CD4-positive, alpha-beta T cell treated with Interleukin-15 for 4 hours (primary cell): Measurements from ENCODE around the gene NCL.
"Not testable (repeated sequence)": the region's sequence is repeated elsewhere in the genome, so short reads cannot be mapped to it uniquely, and the experiment has no call there.

Source experiments
- DNase-seq: peaks from one replicate; pipeline ENCODE4 v3.0.0-alpha.2; 2020; ENCODE audit warnings: low spot score

Gene NCL

DNA sequence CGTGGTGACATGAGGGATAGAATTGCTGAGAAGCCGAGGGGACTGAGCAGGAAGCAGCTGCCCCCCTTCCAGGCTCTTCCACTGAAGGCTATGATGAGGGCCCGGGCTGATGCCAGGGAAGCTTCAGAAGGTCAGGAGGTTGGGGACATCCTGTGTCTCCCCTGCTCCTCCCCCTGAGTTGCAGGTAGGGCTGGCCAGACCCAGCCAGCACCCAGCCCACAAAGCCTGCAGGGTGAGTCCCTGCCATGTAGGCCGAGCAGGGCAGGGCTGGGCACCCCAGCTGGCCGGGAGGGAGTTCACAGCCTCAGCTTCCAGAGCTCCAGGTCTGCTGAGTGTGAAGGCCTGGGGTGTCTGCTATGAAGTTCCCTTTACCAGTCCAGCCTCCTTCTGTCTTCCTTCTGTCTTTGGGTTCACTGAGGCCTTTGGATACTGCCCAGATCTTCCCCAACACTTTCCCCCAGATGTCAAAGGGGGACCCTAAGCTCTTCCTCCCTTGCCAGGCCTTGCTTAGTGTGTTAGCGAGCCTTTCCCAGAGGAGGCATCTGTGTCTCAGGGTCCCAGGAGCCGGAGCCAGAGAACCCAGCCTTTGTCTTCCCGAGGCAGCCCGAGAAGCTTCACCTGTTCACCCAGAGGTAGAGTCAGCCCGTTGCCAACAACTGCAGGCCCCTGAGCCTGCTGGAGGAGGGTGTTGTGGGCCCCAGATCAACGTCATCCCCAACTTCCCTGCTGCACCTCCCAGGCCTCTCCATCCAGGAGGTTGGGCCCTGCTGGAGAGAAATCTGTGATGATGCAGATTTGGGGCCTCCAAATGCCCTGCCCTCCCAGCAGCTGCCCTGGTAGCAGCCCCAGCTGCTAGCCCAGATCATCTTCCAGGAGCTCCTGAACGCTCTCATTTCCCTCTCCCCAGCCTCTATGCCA lies 3.6 kb upstream of the NCL start:
- no peak for DNase-seq

DNA sequence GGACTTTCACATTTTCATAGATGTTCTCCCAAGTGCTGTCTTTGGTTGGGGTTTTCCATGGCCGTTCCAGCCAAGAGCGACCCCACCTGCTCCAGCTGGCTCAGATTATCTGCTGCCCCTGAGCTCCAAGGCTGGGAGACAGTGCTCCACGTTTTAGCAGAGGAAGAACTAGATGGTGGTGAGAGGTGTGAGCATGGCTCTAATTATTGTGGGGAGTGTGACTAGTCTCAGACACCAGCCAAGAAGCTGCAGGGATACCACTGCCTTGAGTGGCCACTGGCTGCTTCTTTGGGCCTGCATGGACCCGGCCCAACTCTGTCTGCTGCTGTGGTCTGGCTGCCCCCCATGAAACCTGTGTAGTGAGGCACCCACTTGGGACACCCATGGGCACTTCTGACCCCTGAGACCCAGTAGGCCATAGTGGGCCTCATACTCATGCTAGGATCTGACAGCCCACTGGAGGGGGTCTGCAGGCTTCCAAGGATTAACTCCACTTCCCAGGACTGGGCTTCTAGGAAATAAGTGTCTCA lies 2.8 kb upstream of the NCL start:
- DNase-seq, result no peak

DNA sequence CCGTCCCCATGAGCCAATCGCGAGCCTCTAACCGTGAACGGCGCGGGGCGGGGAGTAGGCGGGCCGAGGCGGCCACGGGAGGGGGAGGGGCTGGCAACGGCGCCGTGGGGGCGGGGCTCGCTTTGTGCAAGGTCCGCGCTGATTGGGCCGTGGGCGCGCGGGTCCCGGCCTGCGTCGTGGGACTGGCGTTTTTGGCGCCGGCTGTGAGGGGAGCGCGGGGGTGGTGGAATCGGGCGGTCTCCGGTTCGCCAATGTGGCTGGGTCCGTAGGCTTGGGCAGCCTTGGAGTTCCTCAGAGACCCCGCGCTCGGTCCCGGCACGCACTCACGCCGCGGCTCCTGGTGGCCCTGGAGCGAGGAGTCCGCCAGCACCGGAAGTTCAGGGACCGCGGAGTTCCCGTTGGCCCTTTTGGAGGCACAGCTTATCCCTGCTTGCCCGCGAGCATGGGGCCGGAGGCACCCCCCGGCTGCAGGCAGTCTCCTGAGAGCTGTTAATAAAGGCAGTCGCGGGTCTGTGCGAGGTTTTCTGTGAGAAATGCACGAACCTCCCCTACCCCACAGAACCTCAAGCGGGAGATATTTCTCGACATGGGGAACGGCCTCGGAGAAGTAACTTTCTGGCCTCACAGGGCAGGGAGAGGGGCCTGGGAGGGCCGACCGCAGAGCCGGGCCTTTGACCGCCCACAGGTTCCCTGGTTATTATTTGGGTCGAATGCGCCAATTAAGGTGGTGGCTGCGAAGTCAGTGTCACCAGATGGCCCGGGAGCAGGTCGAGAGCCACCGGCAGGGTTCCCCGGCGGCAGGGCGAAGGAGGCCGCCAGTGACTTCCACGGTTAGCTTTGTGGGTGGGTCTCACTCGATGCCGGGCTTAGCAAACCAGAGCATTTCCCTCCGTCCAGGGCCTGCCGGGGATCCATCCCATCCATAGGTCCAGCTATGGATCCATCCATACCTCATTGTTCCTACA lies 574 bp upstream of the NCL start:
- peak; percentile 98 for DNase-seq

DNA sequence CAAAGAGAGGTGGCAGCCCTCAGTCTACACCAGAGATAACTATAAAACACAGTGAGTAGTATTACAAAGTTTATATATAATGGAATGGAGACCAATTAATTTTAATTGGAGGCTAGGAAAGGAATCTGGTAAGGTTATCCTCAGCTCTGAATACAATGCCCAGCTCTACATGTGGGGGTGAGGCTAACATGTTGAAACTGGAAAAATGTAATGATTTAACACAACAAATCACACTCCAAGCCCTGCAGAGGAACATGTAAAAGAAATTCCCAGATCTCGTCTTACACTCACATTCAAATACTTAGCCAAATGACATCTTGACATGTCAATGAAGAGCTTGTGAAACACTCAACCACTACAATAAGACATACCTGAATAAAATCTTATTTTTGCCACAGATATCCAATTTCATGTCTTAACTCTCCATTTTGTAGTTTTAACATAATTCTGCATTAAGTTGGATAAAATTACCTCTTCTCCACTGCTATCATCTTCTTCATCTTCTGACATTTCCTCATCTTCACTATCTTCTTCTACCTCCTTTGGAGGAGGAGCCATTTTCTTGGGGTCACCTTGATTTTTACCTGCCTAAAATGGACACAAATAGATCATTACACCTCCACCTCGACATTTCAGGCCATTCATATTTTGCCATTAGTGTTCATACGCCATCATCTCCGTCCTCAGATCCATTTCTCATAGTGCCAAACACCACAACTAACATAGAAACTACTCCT lies 1.4 kb downstream of the NCL start:
- no peak for DNase-seq

DNA sequence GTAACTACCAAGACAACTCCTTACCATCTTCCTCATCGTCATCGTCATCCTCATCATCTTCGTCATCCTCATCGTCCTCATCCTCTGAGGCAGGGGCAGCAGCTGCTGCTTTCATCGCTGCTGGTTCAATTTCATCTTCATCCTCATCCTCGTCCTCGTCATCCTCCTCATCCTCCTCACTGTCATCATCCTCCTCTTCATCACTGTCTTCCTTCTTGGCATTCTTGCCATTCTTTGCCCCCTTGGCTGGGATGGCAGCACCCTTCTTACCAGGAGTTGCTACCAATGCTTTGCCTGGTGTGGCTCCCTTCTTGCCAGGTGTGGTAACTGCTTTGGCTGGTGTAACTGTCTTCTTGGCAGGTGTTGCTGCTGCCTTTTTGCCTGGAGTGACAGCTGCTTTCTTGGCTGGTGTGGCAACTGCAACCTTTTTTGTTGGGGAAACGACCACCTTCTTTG lies 2.7 kb downstream of the NCL start:
- no peak for DNase-seq

DNA sequence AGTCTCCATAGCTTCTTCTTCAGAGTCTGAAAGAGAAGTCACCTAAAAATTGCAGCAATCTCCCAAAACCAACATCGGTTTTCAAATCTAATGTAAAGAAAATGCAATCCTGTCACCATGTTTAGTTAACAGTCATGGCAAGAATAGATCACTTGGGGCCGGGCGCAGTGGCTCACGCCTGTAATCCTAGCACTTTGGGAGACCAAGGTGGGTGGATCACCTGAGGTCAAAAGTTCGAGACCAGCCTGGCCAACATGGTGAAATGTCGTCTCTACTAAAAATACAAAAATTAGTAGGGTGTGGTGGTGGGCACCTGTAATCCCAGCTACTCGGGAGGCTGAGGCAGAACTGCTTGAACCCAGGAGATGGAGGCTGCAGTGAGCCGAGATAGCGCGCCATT lies 3.4 kb downstream of the NCL start:
- not testable (repeated sequence) for DNase-seq

DNA sequence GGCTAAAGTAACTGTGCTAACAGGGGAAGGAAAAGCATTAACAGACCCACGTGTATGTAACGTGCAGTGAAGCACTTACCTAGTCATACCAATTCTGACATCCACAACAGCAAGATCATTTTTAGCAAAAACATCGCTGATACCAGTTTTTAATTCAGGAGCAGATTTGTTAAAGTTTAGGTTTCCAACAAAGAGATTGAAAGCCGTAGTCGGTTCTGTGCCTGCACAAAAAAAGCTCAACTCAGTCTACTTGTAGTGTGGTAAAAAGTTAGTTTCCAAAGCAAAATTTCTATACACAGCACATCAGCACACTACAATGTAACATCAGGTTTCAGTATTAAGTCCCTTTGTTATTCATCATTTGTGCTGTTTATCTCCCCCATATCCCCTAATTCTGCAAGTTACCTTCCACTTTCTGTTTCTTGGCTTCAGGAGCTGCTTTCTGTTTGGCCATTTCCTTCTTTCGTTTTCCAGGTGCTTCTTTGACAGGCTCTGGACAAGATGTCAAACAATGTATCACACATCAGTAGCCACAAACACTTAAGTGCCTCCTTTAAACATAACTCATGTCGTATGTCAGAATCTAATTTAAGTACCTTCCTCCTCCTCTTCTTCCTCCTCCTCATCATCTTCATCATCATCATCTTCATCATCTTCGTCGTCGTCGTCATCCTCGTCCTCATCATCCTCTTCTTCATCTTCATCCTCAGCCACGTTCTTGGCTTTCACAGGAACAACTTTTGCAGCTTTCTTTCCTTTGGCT lies 4.0 kb downstream of the NCL start:
- no peak for DNase-seq

DNA sequence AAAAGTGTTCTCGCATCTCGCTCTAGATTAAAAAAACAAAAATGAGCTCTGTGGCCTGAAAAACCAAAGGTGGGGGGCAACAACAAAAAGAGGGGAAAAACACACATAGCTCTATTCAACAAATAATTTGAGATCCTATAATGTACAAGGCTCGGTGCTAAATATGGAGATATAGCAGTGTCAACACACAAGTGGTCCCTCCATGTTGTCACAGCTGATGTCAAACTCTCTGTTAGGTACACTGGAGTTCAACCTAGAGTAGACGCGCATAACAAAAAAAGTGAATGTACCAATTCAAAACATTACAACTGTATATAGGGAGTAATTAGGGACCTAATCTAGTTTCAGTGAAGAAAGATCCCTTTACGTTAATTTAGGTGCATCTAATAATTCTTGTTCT lies 5.9 kb downstream of the NCL start:
- DNase-seq, result no peak

DNA sequence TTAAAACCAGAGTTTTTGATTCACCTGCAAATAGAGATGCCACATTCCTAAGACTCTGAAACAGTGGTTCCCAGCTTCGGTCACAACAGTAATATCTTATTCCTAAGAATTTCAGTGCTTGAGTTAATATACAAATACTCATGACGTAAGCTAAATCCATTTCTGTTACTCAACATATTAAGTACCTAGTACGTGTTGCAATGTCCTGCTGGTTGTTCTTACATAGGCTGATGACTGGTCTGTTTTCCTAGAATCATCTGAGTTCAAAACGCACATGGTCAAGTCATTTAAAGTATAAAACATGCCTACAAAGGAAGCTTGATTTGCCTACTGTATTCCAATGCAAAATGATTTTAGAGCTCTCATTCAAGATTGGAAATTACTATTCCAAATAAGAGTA lies 7.2 kb downstream of the NCL start:
- DNase-seq, result no peak

DNA sequence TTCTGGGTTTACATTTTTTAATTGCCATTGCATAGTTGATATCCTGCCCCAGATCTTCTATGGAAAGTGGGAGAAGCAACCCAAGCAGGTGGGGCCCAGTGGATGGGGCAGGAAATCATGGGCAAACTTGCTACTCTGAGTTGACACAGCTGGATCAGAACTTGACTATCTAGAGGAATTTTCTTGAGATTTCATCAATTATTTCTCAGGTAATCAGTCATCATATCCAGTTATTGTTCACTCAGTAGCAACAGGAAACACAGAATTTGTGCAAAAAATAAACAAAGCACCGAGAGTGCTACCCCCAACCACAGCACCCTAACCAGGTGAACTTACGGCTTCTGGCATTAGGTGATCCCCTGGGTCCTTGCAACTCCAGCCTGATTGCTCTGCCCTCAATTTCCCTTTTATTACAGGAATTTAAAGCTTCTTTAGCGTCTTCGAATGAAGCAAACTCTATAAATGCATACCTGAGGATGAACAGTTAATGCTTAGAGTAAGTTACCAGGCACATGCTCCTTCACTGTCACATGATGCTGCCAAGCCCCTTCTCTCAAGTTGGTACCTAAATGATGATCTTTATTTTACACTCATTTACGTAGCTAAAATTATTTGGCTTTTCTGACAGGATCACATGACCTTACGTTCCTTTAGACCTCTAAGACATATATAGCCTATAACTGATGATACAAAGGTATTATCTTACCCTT lies 7.8 kb downstream of the NCL start:
- DNase-seq, result no peak

DNA sequence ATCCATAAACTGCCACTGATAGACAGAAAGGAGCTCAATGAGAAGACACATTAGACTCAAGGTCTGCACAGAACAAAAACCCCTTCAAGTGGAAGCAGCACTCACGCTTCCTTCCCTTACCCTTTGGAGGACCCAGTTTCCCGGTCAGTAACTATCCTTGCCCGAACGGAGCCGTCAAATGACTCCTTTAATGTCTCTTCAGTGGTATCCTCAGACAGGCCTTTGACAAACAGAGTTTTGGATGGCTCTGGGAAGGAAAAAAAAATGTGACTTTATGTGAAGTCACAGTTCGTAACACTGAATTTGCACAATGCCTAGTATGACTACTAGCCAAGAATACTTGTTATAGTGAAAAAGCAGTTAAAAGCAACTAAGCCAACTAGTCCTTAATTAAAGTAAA lies 8.4 kb downstream of the NCL start:
- no peak for DNase-seq

DNA sequence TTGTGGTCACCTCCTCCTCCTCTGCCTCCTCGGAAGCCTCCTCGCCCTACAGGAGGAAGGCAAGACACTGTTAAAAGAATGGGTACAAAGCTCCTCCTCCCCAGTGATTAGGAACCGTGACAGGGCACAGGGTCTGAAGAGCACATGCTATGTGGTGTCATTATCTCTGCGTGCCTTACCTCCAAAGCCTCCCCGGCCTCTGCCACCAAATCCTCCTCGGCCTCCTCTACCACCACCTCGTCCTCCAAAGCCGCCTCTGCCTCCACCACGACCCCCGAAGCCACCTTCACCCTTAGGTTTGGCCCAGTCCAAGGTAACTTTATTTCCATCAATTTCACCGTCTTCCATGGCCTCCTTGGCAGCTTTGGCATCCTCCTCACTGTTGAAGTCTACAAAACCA lies 9.1 kb downstream of the NCL start:
- no peak for DNase-seq

DNA sequence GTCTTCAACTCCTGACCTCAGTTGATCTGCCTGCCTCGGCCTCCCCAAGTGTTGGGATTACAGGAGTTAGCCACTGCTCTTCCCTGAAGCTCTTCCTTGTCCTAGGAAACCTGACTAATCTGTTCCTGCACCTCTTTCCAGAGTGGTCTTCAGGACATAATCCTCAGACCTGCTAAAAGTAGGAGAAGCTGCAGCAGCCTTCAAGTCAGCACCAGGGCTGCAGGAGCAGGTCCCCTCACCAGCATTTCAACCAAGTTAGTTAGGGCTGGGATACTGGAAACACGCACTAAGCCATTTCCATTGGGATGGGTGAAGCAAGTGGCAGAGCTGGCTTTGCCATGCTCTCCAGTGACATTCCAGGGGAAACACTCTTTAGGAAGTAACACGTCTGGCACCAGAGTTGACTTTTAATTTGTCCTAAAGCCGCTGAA lies 9.9 kb downstream of the NCL start:
- no peak for DNase-seq

DNA sequence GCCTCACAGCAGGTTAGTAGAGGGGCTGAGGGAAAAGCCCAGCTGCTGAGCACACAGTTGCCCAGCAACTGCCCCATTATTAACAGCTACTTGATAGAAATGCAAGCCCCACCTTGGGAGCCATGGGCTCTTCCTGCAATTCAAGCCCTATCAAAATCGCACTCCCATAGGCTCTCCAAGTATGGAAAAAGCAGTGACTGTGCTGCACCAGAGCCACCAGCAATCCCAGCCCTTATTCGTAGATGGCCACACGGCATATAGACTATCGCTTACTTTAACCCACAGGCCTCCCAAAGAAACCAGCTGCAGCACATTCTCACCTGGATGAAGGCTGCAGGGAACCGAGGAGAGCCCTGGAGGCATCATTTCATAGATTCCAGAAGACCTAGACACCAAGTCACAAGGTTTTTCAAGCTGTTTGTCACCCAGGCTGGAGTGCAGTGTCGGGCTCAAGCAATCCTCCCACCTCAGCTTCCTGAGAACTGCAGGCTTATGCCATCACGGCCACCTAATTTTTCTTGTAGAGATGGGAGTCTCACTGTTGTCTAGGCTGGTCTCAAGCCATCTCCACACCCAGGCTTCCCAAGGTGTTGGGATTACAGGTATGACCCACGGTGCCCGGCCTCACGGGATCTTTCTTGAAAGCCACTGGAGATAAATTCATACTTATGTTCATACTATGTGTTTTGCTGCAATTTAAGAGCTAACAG lies 11.3 kb downstream of the NCL start:
- DNase-seq, result no peak

DNA sequence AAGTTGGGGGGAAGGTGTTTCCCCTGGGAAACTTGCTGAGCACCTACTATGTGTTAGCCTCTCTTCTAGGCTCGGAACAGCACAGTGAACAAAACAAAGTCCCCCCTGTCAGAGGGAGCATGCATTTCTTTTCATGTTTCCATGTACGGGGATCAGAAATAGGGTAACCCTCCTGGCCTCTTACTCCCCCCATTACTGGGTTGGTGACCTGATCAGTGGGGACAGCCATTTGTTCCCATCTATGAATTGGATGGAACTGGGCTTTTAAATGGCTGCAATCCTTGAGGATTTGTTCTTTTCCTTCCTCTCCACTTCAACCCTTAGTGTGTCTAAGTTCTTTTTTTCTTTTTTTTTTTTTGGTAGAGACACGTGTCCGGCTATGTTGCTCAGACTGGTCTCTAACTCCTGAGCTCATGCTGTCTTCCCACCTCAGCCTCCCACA lies 13.7 kb downstream of the NCL start:
- DNase-seq, result no peak

DNA sequence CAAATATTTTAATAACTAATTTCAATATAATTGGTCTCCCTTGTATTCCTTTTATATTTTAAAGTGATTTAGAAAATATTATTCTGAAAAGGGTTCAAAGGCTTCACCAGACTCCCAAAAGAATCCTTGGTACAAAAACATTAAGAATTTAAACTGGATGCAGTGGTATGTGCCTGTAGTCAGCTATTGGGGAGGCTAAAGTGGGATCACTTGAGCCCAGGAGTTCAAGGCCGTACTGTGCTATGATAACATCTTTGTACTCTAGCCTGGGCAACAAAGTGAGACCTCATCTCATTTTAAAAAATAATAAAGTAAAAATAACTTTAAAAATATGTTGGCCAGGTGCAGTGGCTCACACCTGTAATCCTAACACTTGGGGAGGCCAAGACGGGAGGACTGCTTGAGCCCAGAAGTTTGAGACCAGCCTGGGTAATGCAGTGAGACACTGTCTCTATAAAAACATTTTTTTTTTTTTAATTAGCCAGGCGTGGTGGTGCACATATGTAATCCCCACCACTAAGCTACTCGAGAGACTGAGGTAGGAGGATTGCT lies 14.7 kb downstream of the NCL start:
- no peak for DNase-seq

DNA sequence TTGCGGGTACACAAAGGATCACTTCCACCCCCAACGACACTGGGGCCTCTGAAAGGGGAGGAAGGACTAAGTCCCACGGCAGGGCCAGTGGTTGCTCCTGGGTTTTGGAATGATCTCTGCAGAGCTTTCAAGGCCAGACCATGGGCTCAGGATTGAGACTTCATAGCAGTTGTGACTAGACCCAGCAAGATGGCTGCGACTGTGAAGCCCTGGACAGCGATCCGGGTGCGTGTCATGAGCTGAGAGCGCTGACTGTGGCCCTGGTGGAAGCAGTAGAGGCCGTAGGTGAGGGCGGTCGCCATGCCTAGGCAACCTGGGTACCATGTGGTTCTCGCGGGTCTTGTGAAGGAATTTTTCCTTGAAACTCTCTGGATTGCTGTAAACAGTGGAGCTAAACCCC lies 27.3 kb downstream of the NCL start:
- DNase-seq, result no peak

DNA sequence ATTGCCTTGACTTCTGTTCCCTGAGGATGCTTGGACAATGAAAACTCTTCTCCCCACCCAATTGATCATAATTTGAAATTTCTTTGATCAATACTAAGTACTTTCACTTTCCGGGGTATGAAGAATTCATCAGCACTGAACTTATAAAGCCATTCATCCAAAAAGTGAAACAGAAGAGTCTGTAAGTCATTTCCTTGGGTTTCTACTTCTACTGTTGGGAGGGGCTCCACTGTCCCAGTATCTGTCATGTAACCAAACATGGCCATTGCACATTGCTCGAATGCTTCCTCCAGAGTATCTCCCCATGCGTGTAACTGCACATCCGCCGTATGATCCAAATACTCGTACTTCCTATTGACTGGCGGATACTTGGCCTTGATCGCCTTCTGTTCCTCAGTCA lies 30.3 kb downstream of the NCL start:
- no peak for DNase-seq

DNA sequence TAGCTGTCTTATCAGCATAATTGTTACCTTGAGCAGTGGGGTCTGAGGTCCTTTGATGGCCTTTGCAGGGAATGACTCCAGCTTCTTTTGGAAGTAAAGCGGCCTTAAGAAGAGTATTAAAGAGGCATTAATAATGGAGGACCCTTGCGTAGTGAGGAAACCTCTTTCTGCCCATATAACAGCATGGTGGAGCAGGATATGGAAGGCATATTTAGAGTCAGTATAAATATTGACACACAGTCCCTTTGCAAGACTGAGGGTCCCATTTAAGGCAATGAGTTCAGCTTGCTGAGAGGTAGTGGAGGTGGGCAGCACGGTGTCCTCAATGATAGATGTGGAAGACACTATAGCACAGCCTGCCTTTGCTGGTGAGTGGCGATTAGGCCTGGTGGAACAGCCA lies 32.7 kb downstream of the NCL start:
- DNase-seq, result no peak
